NCI-H146 (cell line): ENCODE measurements around the gene CACYBP.
A peak's percentile ranks its signal among the peaks of the same experiment; 100 is the strongest.

ENCODE experiments used
- DNase-seq: peaks from one replicate; lab custom pipeline; 2025; lab: John Stamatoyannopoulos, UW

CACYBP gene

GRCh38 chr1:174999936-175000696, at the start of gene CACYBP:
TSS of gene CACYBP (plus strand) at chr1:174999947. CDS start at chr1:175000181, 234 bp downstream.
- peak; percentile 60 for DNase-seq

- DNase-seq: peak; percentile 60
Measured at GRCh38 chr1:174953285-174954072, 46.3 kb upstream of the CACYBP start.

GRCh38 chr1:174954073-174954460, 45.7 kb upstream of the CACYBP start:
- peak; percentile 88 for DNase-seq

- peak; percentile 28 for DNase-seq
Measured at GRCh38 chr1:174954671-174955669, 44.8 kb upstream of the CACYBP start.

GRCh38 chr1:174956086-174956485, 43.7 kb upstream of the CACYBP start:
- DNase-seq: no peak

- DNase-seq: no peak
Measured at GRCh38 chr1:174956976-174957375, 42.8 kb upstream of the CACYBP start.

GRCh38 chr1:174957829-174958228, 41.9 kb upstream of the CACYBP start:
- DNase-seq: no peak

GRCh38 chr1:174958396-174958795, 41.4 kb upstream of the CACYBP start:
- no peak for DNase-seq

- no peak for DNase-seq
Measured at GRCh38 chr1:174960362-174960761, 39.4 kb upstream of the CACYBP start.

- DNase-seq: no peak
Measured at GRCh38 chr1:174963529-174964125, 36.1 kb upstream of the CACYBP start.

- no peak for DNase-seq
Measured at GRCh38 chr1:174964261-174964971, 35.3 kb upstream of the CACYBP start.

- DNase-seq: no peak
Measured at GRCh38 chr1:174964972-174965361, 34.8 kb upstream of the CACYBP start.

GRCh38 chr1:174965362-174966007, 34.3 kb upstream of the CACYBP start:
- DNase-seq: no peak

- no peak for DNase-seq
Measured at GRCh38 chr1:174966008-174966572, 33.7 kb upstream of the CACYBP start.

GRCh38 chr1:174967845-174968705, 31.7 kb upstream of the CACYBP start:
- DNase-seq: no peak

- DNase-seq: no peak
Measured at GRCh38 chr1:174968750-174969244, 30.9 kb upstream of the CACYBP start.

GRCh38 chr1:174969977-174970376, 29.8 kb upstream of the CACYBP start:
- no peak for DNase-seq

- no peak for DNase-seq
Measured at GRCh38 chr1:174971466-174971865, 28.3 kb upstream of the CACYBP start.

GRCh38 chr1:174971902-174972301, 27.8 kb upstream of the CACYBP start:
- no peak for DNase-seq
